Activated T-cell treated with anti-CD3 and anti-CD28 coated beads for 4 hours (primary cell): ENCODE data around the gene FAM222B.
"Not testable (repeated sequence)": the region's sequence is repeated elsewhere in the genome, so short reads cannot be mapped to it uniquely, and the experiment has no call there.

ENCODE experiments used
- DNase-seq: peaks from one replicate; pipeline ENCODE4 v3.0.0-alpha.2; 2020

The FAM222B gene, protein sequence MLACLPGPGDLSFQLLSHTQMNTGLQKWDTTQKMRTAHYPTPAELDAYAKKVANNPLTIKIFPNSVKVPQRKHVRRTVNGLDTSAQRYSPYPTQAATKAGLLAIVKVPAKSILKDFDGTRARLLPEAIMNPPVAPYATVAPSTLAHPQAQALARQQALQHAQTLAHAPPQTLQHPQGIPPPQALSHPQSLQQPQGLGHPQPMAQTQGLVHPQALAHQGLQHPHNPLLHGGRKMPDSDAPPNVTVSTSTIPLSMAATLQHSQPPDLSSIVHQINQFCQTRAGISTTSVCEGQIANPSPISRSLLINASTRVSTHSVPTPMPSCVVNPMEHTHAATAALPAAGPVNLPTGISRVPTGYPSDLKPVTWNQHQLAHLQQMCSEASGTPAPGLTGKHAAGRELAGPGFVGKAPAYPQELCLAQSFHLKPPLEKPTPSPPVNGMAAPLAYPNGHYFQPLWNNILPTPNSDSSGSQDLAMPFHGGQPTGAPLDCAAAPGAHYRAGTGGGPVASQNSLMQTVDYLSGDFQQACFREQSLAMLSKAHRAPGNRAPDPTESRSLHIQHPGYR

DNA sequence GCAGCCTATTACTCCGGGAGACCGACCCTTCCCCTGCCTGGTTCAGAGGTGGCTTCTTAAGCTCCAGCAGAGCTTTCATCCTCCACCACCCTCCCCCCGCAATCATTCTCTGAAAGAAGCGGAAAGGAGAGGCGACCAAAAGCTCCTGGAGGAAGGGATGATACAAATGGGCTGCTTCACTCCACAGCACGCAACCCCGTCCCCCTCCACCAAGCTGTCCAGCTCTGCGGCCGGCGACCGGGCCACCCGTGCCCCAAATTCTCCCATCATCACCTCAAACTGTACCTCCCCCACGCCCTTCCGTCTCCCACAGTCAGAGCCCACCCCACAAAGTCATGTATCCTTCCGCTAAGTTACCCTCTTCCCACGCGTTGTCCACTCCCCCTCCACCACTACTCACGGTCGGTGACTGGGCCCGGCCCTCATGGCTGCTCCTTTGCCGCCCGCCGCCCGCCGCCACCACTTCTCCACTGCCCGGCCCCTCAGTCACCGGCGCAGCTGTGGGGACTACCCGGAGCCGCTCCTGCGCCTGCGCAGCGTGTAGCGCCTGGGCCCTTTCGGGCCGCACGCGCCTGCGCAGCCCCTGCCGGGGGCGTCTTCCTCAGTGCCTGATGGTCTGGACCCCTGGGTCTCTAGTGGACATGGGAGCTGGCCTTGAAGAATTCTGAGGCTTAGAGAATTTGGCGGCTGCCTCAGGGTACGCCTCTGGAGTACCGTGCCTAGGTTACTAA is at the start of gene FAM222B:
TSS of gene FAM222B (minus strand) at position 509 of the 731 bp plus-strand sequence. CDS start 76,123 bp downstream, outside the sequence.
- peak; percentile 73 for DNase-seq

DNA sequence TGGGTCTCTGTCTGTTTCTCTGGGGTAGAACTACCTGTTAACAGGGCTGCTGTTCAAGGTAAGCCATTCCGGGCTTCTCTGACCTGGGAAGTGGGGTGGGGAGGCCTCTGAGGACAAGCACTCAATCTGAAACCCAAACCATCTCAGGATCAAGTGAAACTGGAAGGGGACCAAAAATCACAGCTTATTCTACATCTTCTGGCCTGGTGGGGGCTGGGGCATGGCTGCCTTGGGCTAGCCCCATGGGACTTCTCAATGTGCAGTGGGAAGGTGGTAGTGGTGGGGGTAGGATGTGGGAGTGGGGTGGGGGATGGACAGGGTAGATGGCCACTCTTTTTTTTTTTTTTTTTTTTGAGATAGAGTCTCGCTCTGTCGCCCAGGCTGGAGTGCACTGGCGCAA is 49.4 kb upstream of the FAM222B start:
- DNase-seq: no peak

DNA sequence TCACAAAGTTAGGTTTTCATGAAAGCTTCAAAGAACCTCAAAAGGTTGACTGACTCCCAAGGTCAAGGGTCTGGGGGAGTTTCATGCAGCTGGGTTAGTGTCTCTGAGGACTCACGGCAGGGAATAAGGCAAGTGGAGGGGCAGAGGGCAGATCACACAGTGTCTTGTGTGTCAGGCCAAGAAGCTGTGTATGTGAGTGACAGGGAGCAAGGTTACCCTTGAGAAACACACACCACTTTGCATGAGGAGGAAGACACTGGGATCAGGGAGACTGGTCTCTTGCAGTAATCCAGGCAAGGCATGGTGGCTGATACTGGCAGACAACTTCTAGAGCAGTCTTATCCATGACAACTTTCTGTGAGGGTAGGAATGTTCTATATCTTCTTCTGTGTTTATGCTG is 48.6 kb upstream of the FAM222B start:
- no peak for DNase-seq

DNA sequence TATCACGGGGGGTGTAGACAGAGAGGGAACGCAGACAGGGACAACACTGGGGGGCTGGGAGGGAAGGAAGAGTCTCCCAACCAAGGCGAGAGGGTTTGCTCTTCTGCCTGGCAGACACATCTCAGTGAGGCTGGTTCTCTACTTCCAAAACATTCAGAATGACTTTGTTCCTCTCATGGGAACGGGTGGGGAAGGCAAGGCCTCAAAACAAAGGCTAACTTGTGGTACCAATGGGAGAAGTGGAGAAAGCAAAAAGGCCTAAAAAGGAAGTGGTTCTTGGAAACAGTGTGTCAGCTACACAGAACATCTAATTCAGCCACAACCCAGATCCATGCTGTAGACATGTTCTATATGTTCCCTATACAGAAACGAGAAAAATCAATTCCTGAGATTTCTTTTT is 47.4 kb upstream of the FAM222B start:
- DNase-seq: no peak

DNA sequence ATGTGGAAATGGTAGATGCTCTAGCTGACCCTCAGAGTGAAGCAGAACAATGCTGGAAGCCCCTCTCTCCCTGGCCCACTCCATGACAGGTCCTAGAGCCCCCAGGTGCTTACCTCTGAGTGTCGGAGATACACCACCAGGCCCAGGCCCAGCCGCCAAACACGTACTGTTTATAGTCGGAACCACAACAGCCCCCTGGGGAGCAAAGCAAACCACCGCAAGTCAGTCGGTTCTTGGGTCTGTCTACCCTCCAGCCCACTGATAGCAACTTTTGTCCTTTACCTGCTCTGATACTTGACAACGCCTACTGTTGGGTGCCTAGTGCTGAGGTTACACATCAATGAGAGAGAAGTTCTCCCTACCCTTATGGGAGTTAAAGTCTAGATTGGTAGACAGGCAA is 46.2 kb upstream of the FAM222B start:
- DNase-seq: no peak

GRCh38 chr17:28887871-28888471 is 45.4 kb upstream of the FAM222B start:
- DNase-seq: no peak

- DNase-seq: no peak
Measured at GRCh38 chr17:28885951-28886350, 43.4 kb upstream of the FAM222B start.

DNA sequence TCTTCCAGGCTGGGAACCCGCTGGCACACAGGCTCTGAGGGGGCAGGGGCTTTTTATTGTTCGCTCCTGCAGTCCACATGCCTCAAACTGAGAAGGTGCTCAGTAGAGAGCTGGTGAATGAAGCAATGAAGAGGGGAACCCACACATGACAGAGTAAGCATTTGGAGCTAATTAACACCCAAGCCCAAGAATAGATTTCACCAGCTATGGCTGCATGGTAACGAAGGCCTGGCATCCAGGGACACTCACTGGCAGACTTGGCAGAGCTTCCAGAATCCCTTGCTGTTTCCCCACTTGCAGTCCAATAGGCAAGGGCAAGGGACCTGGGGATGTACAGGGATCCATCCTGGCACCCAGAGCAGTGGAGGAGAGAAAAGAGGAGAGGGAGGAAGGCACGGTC is 42.8 kb upstream of the FAM222B start:
- DNase-seq: no peak

GRCh38 chr17:28883967-28884702 is 41.5 kb upstream of the FAM222B start:
- DNase-seq: no peak

DNA sequence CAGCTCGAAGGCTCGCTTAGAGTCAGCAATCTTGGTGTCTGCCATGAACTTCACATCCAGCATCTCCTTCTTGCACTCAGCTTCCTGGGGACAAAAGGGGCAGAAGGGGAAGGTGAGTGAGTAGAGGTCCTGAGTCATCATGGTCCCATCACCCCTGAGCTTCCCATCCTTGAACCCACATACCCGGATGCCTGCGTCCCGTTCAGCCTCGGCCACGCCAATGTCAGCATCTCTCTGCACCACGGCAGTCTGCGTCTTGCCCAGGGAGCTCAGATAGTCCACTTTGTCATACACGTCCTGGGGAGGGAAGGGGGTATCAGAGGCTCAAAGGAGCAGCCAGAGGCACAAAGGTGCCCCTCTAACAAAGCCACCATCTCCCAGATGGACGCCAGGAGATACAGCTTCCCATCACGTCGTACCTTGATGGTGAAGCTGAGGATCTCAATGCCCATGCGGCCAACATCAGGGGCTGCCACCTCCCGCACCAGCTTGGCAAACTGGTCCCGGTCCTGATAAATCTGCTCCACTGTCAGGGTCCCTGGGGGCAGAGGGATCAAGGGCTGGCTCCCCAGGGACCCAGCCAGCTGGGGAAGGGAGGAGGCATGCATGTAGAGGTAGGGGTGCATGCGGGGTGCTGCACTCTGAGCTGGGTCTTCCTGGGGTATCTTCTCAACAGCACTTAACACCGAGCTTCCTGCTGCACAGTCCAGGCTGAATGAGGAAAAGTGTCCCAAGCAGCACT is 39.7 kb upstream of the FAM222B start:
- no peak for DNase-seq

DNA sequence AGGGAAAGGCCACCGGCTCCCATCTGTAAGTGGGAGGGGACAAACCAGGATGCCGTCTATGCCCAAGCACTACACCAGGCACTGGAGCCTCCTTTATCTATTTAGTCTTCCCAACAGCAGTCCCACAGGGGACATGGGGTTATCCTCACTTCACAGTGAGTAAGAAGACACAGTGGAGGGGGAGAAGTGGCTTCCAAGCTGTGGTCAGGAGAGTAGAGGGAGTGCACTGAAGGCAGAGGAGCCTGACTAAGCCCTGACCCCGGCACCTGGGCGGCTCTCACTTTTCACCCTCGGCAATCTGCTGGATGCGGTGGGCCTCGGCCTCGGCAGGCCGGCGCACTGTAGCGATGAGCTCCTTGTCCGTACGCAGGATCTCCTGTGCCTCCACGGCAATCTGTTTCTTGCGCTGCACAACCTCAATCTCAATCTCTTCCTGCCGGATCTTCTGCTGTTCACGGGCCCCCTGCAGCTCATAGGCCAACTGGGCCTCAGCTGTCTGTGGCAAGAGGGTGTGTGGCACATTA is 39.0 kb upstream of the FAM222B start:
- no peak for DNase-seq

- DNase-seq: no peak
Measured at GRCh38 chr17:28880572-28880945, 38.0 kb upstream of the FAM222B start.

DNA sequence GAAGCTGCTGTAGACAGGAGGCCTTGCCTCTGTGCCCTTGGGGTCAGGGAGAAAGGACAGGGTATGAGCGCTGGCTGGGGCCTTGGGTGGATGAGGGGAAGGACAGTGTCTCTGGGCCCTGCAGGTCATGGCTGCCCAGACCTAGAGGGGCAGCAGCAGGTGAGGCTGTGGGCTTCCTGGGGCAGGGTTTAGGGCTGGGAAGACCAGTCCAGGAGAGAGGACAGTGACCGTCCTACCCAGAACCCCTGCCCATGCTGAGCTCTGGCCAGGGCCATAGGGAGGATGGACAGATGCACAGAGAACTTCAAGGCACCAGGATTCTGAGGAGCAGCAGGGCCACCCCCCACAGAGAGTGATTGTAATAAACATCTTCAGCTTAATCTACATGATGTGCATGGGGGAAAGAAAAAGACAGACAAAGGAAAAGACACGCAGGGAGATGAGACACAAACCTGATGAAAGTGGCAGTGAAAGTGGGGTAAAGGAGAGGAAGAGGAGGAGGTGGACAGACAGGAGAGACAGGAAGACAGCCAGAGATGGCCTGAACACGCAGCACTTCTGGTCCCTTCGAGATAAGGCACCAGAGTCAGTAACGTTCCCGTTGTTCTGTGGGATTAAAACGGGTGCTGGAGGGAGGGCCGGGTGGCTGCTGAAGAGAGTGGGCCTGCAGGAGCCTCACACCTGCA is 37.4 kb upstream of the FAM222B start:
- DNase-seq: no peak

- DNase-seq: no peak
Measured at GRCh38 chr17:28878981-28879380, 36.4 kb upstream of the FAM222B start.

DNA sequence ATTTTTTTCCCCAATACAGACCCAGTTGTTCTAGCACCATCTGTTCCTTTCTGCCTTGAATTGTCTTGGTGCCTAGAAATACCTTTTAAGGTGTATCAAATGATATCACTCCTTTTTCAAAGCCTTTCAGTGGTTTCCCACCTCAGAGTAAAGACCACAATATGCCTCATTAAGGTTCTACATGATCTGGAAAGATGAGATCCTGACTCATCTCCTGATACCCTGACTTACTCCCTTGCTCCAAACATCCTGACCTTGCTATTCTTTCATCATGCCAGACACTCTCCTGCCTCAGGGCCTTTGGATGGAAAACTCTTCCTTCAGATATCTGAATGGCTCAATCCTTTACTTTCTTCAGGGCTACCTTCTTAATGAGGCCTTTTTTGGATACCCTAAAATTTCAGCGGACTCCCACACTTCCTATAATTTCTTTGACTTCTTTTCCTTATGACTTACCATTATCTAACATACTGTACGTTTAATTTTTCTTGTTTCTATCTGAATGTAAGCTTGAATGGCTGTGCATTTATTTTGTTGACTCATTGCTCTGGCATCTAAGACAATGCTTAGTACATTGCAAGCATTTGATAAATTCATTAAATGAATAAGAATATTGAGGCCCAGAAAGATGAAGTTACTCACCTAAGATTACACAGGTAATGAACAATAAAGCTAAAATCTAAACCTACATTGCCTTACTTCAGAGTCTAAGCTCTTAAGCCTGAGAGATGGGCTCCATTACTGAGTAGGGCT is 35.7 kb upstream of the FAM222B start:
- no peak for DNase-seq

DNA sequence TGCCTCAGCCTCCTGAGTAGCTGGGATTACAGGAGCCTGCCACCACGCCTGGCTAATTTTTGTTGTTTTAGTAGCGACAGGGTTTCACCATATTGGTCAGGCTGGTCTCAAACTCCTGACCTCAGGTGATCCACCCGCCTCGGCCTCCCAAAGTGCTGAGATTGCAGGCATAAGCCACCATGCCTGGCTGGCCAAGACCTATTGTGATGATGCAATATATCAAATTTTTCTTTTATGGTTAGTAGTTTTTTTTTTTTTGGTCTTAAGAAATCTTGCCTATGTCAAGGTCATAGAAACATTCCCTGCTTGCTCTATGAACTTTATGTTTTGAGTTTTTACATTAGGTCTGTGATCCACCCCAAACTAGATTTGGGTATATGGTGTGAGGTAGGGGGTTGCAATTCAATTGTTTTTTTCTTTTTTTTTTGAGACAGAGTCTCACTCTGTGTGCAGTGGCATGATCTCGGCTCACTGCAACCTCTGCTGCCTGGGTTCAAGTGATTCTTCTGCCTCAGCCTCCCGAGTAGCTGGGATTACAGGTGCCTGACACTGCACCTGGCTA is 34.6 kb upstream of the FAM222B start:
- not testable (repeated sequence) for DNase-seq

- DNase-seq: no peak
Measured at GRCh38 chr17:28875848-28876550, 33.4 kb upstream of the FAM222B start.

- DNase-seq: no peak
Measured at GRCh38 chr17:28874750-28875149, 32.2 kb upstream of the FAM222B start.

DNA sequence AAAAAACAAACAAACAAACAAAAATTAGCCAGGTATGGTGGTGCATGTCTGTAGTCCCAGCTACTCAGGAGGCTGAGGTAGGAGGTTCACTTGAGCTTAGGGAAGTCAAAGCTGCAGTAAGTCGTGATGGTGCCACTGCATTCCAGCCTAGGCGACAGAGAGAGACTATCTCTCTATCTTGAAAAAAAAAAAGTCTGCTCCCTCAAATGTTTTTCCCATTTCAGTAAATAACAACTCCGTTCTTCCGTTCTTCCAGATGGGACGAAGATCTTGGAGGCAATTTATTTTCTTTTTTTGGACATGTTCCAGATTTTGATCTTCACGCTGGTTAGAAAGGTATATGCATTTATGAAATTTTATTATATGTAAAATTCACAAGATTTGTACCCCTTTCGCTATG is 31.2 kb upstream of the FAM222B start:
- DNase-seq: no peak
